ENCODE data around the gene ABHD2. TPM values are rescaled to one million over a fixed set of nuclear protein-coding genes. Genes with fewer than 3 reads are reported as not detected.

ABHD2 gene
- total and polyA plus RNA-seq, 2 donors (not counting 3 experiments of a cell fraction or from before 2014, with no cell fraction given): 14.0 to 62.2 TPM

- dilution Hi-C loops (cut with MboI; ENCODE audit: extremely low pct_ligation_motif_present, low sequenced_read_pairs) (no loop called here), intact Hi-C loops (cut with micrococcal nuclease) (no loop called here)
- H3K27ac ChIP-seq (ENCODE audit: insufficient read depth, low read depth, low read length): no peak overlapping the region
- no TSS peak for BruUV-seq (replicated peaks)
- no peaks in the 10 kb centered on the region for H4K20me1 ChIP-seq (replicated peaks; ENCODE audit: control insufficient read depth, extremely low read depth, insufficient read depth, low read length)
- DNase-seq (ENCODE audit: low read depth, low spot score): no peak
- peaks cover 0 to 2% of the 10 kb centered on the region in 2 experiments for H3K27me3 ChIP-seq (ENCODE audit: control insufficient read depth in 2 of 2, insufficient read depth in 2 of 2, low read length in 2 of 2)
- no peaks in the 10 kb centered on the region for H3K36me3 ChIP-seq (ENCODE audit: control insufficient read depth in 2 of 2, extremely low read depth in 1 of 2, insufficient read depth in 2 of 2, low read length in 2 of 2)
- no peaks in the 10 kb centered on the region for H3K9me3 ChIP-seq (replicated peaks; ENCODE audit: control insufficient read depth, insufficient read depth, low read length)
- no peak overlapping the region for H3K4me2 ChIP-seq (ENCODE audit: insufficient read depth, low read length)
- no peak overlapping the region for H2AFZ ChIP-seq (ENCODE audit: low read depth, low read length)
- H3K9ac ChIP-seq (replicated peaks; ENCODE audit: extremely low read depth, insufficient read depth, low read length): no peak overlapping the region
- ChIA-PET POLR2A (no interaction called here), CTCF (interaction anchor here (5.1 kb wide), 1 partner anchor 19 kb away, joined by 38 read pairs; no protein-coding TSS in a partner anchor)
- no peak for TF ChIP-seq EZH2 (IDR thresholded peaks at IDR 0.05; ENCODE audit: borderline replicate concordance, low read depth, low read length, severe bottlenecking)
- H3K4me3 ChIP-seq (replicated peaks in 1 of 3; ENCODE audit: insufficient read depth in 1 of 3, low read depth in 1 of 3, low read length in 3 of 3): no peak overlapping the region
- H3K9me1 ChIP-seq (replicated peaks; ENCODE audit: control insufficient read depth, extremely low read depth, insufficient read depth, low read length): no peaks in the 10 kb centered on the region
- H3K79me2 ChIP-seq (ENCODE audit: control insufficient read depth, insufficient read depth, low read length): no peaks in the 10 kb centered on the region
- H3K4me1 ChIP-seq (ENCODE audit: control insufficient read depth, extremely low read depth, insufficient read depth, low read length): no peaks in the 10 kb centered on the region
- FAIRE-seq: no peak
These were observed 137.3 kb downstream of the ABHD2 start for GRCh38 chr15:89225588-89225987.

DNA sequence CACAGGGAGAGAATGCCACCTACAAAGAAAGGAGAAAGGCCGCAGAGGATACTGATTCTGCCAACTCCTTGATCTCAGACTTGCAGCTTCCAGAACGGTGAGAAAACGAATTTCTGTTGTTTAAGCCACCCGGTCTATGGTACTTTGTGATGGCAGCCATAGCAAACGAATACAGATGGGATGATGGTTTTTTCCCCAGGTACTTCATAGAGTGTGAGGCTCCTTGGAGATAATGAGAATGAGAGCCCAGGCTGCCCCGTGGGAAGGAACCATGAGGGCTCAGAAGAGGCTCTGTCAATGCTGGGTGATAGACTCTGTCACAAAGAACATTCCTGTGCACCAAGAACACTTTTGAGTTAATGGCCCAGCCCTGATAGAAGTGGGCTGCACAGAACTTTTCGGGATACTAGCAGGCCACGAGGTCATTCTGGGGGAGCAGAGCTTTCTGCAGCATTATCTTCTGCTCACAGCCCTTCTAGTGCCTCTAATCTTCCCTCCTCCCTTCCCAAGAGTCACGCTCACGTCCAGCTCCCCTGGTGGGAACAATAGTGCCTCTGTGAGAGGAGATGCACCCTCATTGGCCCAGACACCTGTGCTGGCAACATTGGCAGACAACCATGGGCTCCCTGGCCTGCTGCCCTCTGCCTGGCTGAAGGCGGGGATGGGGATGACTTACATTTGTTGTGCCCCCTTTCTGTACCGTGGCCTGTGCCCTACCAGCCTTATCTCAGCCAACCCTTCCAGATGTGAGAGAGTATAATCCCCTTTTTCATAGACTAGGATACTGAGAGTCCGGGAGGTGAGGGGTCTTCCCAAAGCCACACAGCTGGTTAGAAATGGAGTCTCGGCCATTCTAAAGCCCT is 138.3 kb downstream of the ABHD2 start:
- Histone ChIP-seq H3K36me3 (ENCODE audit: control insufficient read depth in 2 of 2, extremely low read depth in 1 of 2, insufficient read depth in 2 of 2, low read length in 2 of 2) (no peaks in the 10 kb centered on the region), H3K9me3 (replicated peaks; ENCODE audit: control insufficient read depth, insufficient read depth, low read length) (no peaks in the 10 kb centered on the region), H2AFZ (ENCODE audit: low read depth, low read length) (no peak overlapping the region), H3K27ac (ENCODE audit: insufficient read depth, low read depth, low read length) (no peak overlapping the region), H3K4me1 (ENCODE audit: control insufficient read depth, extremely low read depth, insufficient read depth, low read length) (no peaks in the 10 kb centered on the region), H3K9me1 (replicated peaks; ENCODE audit: control insufficient read depth, extremely low read depth, insufficient read depth, low read length) (no peaks in the 10 kb centered on the region), H3K79me2 (ENCODE audit: control insufficient read depth, insufficient read depth, low read length) (no peaks in the 10 kb centered on the region), H3K9ac (replicated peaks; ENCODE audit: extremely low read depth, insufficient read depth, low read length) (no peak overlapping the region), H3K27me3 (ENCODE audit: control insufficient read depth in 2 of 2, insufficient read depth in 2 of 2, low read length in 2 of 2) (peaks cover 0 to 2% of the 10 kb centered on the region in 2 experiments), H3K4me2 (ENCODE audit: insufficient read depth, low read length) (no peak overlapping the region), H3K4me3 (replicated peaks in 1 of 3; ENCODE audit: insufficient read depth in 1 of 3, low read depth in 1 of 3, low read length in 3 of 3) (no peak overlapping the region), H4K20me1 (replicated peaks; ENCODE audit: control insufficient read depth, extremely low read depth, insufficient read depth, low read length) (no peaks in the 10 kb centered on the region)
- no TSS peak for BruUV-seq (replicated peaks)
- intact Hi-C loops (cut with micrococcal nuclease) (no loop called here), dilution Hi-C loops (cut with MboI; ENCODE audit: extremely low pct_ligation_motif_present, low sequenced_read_pairs) (no loop called here)
- DNase-seq (ENCODE audit: low read depth, low spot score) (no peak), FAIRE-seq (no peak)
- TF ChIP-seq POLR2A (IDR thresholded peaks at IDR 0.05; ENCODE audit: low read depth, low read length) (no peak), MYC (IDR thresholded peaks at IDR 0.05; ENCODE audit: low read depth, low read length) (no peak), GATA2 (IDR thresholded peaks at IDR 0.05; ENCODE audit: insufficient read depth, insufficient read length, low read depth, low read length) (no peak), JUN (IDR thresholded peaks at IDR 0.05; ENCODE audit: borderline replicate concordance, insufficient read depth, insufficient read length, low read depth) (no peak), EZH2 (IDR thresholded peaks at IDR 0.05; ENCODE audit: borderline replicate concordance, low read depth, low read length, severe bottlenecking) (no peak), FOS (IDR thresholded peaks at IDR 0.05; ENCODE audit: borderline replicate concordance, insufficient read depth, low read length) (no peak), CTCF (IDR thresholded peaks at IDR 0.05; ENCODE audit: extremely low read depth in 1 of 2, insufficient read depth in 1 of 2, low read depth in 1 of 2, low read length in 2 of 2) (no peak)
- TF ChIP-seq, protein P1, sequence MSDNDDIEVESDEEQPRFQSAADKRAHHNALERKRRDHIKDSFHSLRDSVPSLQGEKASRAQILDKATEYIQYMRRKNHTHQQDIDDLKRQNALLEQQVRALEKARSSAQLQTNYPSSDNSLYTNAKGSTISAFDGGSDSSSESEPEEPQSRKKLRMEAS (IDR thresholded peaks at IDR 0.05; ENCODE audit: insufficient read depth, insufficient read length): no peak
- CTCF ChIA-PET: interaction anchor here (5.1 kb wide), 1 partner anchor 20 kb away, joined by 38 read pairs; no protein-coding TSS in a partner anchor
- POLR2A ChIA-PET: no interaction called here

Measured in endothelial cell of umbilical vein (primary cell).